ENCODE measurements around the gene FPR3. TPM values are rescaled to one million over a fixed set of nuclear protein-coding genes. Genes with fewer than 3 reads are reported as not detected.

FPR3 gene
- total RNA-seq, 2 donors from 2014 or later: 11.1 to 18.0 TPM

GRCh38 chr19:51789061-51789795, 5.7 kb upstream of the FPR3 start:
- H3K27me3 ChIP-seq (replicated peaks; ENCODE audit: insufficient read depth): no peaks in the 10 kb centered on the region
- no peak overlapping the region for H3K4me3 ChIP-seq
- H3K36me3 ChIP-seq: no peaks in the 10 kb centered on the region
- no peak for ATAC-seq (ENCODE audit: insufficient number of reproducible peaks, low FRiP score, low read depth)
- TF ChIP-seq, protein P1, sequence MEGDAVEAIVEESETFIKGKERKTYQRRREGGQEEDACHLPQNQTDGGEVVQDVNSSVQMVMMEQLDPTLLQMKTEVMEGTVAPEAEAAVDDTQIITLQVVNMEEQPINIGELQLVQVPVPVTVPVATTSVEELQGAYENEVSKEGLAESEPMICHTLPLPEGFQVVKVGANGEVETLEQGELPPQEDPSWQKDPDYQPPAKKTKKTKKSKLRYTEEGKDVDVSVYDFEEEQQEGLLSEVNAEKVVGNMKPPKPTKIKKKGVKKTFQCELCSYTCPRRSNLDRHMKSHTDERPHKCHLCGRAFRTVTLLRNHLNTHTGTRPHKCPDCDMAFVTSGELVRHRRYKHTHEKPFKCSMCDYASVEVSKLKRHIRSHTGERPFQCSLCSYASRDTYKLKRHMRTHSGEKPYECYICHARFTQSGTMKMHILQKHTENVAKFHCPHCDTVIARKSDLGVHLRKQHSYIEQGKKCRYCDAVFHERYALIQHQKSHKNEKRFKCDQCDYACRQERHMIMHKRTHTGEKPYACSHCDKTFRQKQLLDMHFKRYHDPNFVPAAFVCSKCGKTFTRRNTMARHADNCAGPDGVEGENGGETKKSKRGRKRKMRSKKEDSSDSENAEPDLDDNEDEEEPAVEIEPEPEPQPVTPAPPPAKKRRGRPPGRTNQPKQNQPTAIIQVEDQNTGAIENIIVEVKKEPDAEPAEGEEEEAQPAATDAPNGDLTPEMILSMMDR (IDR thresholded peaks at IDR 0.05): no peak
- H3K27ac ChIP-seq: no peak overlapping the region
- H3K9me3 ChIP-seq: no peaks in the 10 kb centered on the region
- H3K4me1 ChIP-seq (ENCODE audit: control insufficient read depth in 1 of 2, low read depth in 2 of 2): no peaks in the 10 kb centered on the region
- no peak for DNase-seq (ENCODE audit: low spot score)

DNA sequence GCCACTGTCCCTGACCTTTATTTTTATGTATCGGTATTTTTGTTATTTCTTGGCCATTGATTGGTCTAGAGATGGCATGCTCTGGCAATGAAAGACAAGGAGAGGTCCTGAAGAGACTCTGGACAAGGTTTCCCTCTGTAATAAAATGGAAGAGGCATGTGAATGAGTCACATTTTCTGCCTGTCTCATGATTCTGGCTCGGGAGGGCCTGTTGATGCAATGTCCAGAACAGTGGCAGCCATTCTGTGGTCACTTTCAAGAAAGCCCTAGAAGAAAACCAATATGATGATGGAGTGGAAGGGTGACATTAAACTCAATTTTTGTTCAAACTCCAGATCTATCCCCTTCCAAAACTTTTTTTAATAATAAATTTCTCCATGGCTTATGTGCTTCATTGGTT, 2.0 kb upstream of the FPR3 start:
- Histone ChIP-seq H3K4me3 (no peak overlapping the region), H3K4me1 (ENCODE audit: control insufficient read depth in 1 of 2, low read depth in 2 of 2) (no peaks in the 10 kb centered on the region), H3K27me3 (replicated peaks; ENCODE audit: insufficient read depth) (no peaks in the 10 kb centered on the region), H3K36me3 (no peaks in the 10 kb centered on the region), H3K9me3 (no peaks in the 10 kb centered on the region), H3K27ac (no peak overlapping the region)
- TF ChIP-seq, protein P1 (IDR thresholded peaks at IDR 0.05): no peak
- ATAC-seq (ENCODE audit: insufficient number of reproducible peaks, low FRiP score, low read depth) (no peak), DNase-seq (ENCODE audit: low spot score) (no peak)

GRCh38 chr19:51793994-51794393, 963 bp upstream of the FPR3 start:
- no peak overlapping the region for H3K4me3 ChIP-seq
- no peaks in the 10 kb centered on the region for H3K9me3 ChIP-seq
- no peak overlapping the region for H3K27ac ChIP-seq
- no peaks in the 10 kb centered on the region for H3K27me3 ChIP-seq (replicated peaks; ENCODE audit: insufficient read depth)
- TF ChIP-seq, protein P1 (IDR thresholded peaks at IDR 0.05): no peak
- no peaks in the 10 kb centered on the region for H3K36me3 ChIP-seq
- ATAC-seq (ENCODE audit: insufficient number of reproducible peaks, low FRiP score, low read depth) (no peak), DNase-seq (ENCODE audit: low spot score) (no peak)
- H3K4me1 ChIP-seq (ENCODE audit: control insufficient read depth in 1 of 2, low read depth in 2 of 2): peaks cover 0 to under 1% of the 10 kb centered on the region in 2 donors

DNA sequence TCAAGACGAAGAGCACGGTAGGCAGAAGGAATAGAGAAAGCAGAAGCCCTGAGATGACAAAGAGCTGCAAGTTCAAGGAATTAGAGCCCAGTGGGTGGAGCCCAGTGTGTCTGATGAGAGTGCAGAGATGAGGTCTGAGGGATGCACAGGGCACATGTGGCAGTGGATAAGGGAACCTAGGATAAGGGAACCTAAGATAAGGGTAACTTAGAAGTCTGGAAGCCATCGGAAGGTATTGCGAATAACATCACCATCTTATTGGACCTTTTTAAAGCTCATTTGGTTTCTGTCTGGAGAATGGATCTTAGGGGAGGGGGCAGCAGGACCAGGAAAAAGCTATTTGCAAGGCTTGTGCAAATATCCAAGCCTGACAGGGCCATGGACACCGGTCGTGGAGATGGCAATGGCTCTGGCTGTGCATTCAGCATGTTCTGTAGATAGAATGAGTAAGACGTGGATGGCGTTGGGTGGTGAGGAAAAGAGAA, 1.3 kb downstream of the FPR3 start:
- peak overlapping the region in 1 of 2 donors; percentile 4 for H3K27ac ChIP-seq
- peak overlapping the region; percentile 52 for H3K4me3 ChIP-seq
- H3K4me1 ChIP-seq (ENCODE audit: control insufficient read depth in 1 of 2, low read depth in 2 of 2): peaks cover 9 to 15% of the 10 kb centered on the region in 2 donors
- no peak for ATAC-seq (ENCODE audit: insufficient number of reproducible peaks, low FRiP score, low read depth)
- H3K36me3 ChIP-seq: no peaks in the 10 kb centered on the region
- DNase-seq (ENCODE audit: low spot score): no peak
- H3K9me3 ChIP-seq: no peaks in the 10 kb centered on the region
- TF ChIP-seq, protein P1 (IDR thresholded peaks at IDR 0.05): no peak
- no peaks in the 10 kb centered on the region for H3K27me3 ChIP-seq (replicated peaks; ENCODE audit: insufficient read depth)

GRCh38 chr19:51797480-51797879, 2.5 kb downstream of the FPR3 start:
- H3K27me3 ChIP-seq (replicated peaks; ENCODE audit: insufficient read depth): no peaks in the 10 kb centered on the region
- ATAC-seq (ENCODE audit: insufficient number of reproducible peaks, low FRiP score, low read depth) (no peak), DNase-seq (ENCODE audit: low spot score) (no peak)
- H3K4me3 ChIP-seq: peak overlapping the region; percentile 52
- no peaks in the 10 kb centered on the region for H3K36me3 ChIP-seq
- H3K4me1 ChIP-seq (ENCODE audit: control insufficient read depth in 1 of 2, low read depth in 2 of 2): peaks cover 9 to 15% of the 10 kb centered on the region in 2 donors
- TF ChIP-seq, protein P1 (IDR thresholded peaks at IDR 0.05): no peak
- H3K9me3 ChIP-seq: no peaks in the 10 kb centered on the region
- no peak overlapping the region for H3K27ac ChIP-seq
